Naive thymus-derived CD4-positive, alpha-beta T cell (primary cell): Measurements from ENCODE around the gene PIGZ. TPM values are rescaled to one million over a fixed set of nuclear protein-coding genes. Genes with fewer than 3 reads are reported as not detected.

Source experiments
- ATAC-seq: fragments of 150-1000 bp; cut with Tn5 transposase; 2 replicates; pipeline ENCODE4 v1.10.0; 2021; ENCODE audit warnings: mild to moderate bottlenecking, moderate library complexity
- CTCF ChIA-PET: fragments of 350-600 bp; sonication (Branson Sonifier 250); formaldehyde crosslinking; loops from one replicate; lab custom pipeline; 2021; ENCODE audit warnings: antibody characterized with exemption; lab: Charles Lee
- POLR2A ChIA-PET: fragments of 350-600 bp; sonication (Branson Sonifier 250); formaldehyde crosslinking; loops from one replicate; lab custom pipeline; 2021; ENCODE audit warnings: antibody characterized with exemption, inconsistent platforms; lab: Charles Lee
- DNase-seq, 9 donors: peaks; one replicate each; pipeline versions ENCODE4 v3.0.0 to v3.0.0-alpha.2; 2020 to 2022; ENCODE audit warnings: mixed read lengths in 1 of 9
- H3K27ac ChIP-seq: one replicate; pipeline ENCODE4 v1.7.0; 2013; ENCODE audit warnings: mild to moderate bottlenecking, low read depth, low read length, moderate library complexity
- H3K27me3 ChIP-seq, 2 donors: one replicate each; pipeline ENCODE4 v1.7.0; 2013; ENCODE audit warnings: low read length in 2 of 2, mild to moderate bottlenecking in 2 of 2, moderate library complexity in 2 of 2; ENCODE audit not compliant: control insufficient read depth in 2 of 2, insufficient read depth in 2 of 2
- H3K36me3 ChIP-seq, 3 experiments: 1 replicate in 2 of 3; 2 replicates in 1 of 3; pipeline ENCODE4 v1.7.0; 2013; ENCODE audit warnings: low read length in 3 of 3, mild to moderate bottlenecking in 3 of 3, moderate library complexity in 1 of 3; ENCODE audit not compliant: insufficient read depth in 3 of 3, control insufficient read depth in 2 of 3
- H3K4me1 ChIP-seq, 2 donors: one replicate each; pipeline ENCODE4 v1.7.0; 2013; ENCODE audit warnings: low read length in 2 of 2, mild to moderate bottlenecking in 2 of 2, moderate library complexity in 1 of 2; ENCODE audit not compliant: control insufficient read depth in 2 of 2, insufficient read depth in 2 of 2
- H3K4me3 ChIP-seq: 2 replicates; pipeline ENCODE4 v1.7.0; 2013; ENCODE audit warnings: mild to moderate bottlenecking, low read length
- H3K9me3 ChIP-seq, 3 experiments: 1 replicate in 2 of 3; 2 replicates in 1 of 3; pipeline ENCODE4 v1.7.0; 2013; ENCODE audit warnings: low read length in 3 of 3; ENCODE audit not compliant: control insufficient read depth in 2 of 3
- H3K27ac Mint-ChIP-seq, 9 donors: one replicate each; pipeline ENCODE4 v1.8.0; 2020 to 2022; ENCODE audit warnings: mixed read lengths in 9 of 9, mild to moderate bottlenecking in 8 of 9, moderate library complexity in 5 of 9, inconsistent platforms in 2 of 9
- H3K27me3 Mint-ChIP-seq, 5 donors: one replicate each; pipeline ENCODE4 v1.8.0; 2021 to 2022; ENCODE audit warnings: mixed read lengths in 5 of 5, mild to moderate bottlenecking in 1 of 5
- H3K36me3 Mint-ChIP-seq, 5 donors: one replicate each; pipeline ENCODE4 v1.8.0; 2020 to 2022; ENCODE audit warnings: mixed read lengths in 5 of 5, mild to moderate bottlenecking in 3 of 5, inconsistent platforms in 1 of 5
- H3K4me1 Mint-ChIP-seq, 7 donors: one replicate each; pipeline ENCODE4 v1.8.0; 2020 to 2022; ENCODE audit warnings: mixed read lengths in 7 of 7, mild to moderate bottlenecking in 3 of 7, inconsistent platforms in 1 of 7
- H3K4me3 Mint-ChIP-seq, 10 donors: one replicate each; pipeline ENCODE4 v1.8.0; 2020 to 2022; ENCODE audit warnings: mild to moderate bottlenecking in 10 of 10, mixed read lengths in 10 of 10, moderate library complexity in 6 of 10, inconsistent platforms in 2 of 10
- H3K9me3 Mint-ChIP-seq, 11 donors: one replicate each; pipeline ENCODE4 v1.8.0; 2020 to 2022; ENCODE audit warnings: mixed read lengths in 11 of 11, mild to moderate bottlenecking in 4 of 11, inconsistent platforms in 1 of 11, moderate library complexity in 1 of 11
- intact Hi-C, 2 donors: fragments of 100-400 bp; cut with micrococcal nuclease; formaldehyde crosslinking; loops; one replicate each; pipeline ENCODE4 v1.15.1; 2023
- polyA plus RNA-seq, 2 donors: library from polyadenylated mRNA; unstranded; fragments of 300-500 nt; fragmentation: Illumina TruSeq; gene quantifications; one replicate each; pipeline ENCODE4 v1.2.3, GENCODE V29; 2021
- total RNA-seq, 6 experiments: library from RNA in 5 of 6; stranded (reverse) in 5 of 6; gene quantifications; 1 replicate in 5 of 6; 2 replicates in 1 of 6; pipeline ENCODE4 v1.2.3 and lab custom pipeline; 2021 to 2026

PIGZ gene
- total and polyA plus RNA-seq, 7 experiments from 2014 or later, result 0.20 to 2.7 (median 0.78) TPM; not detected in 1

GRCh38 chr3:196995646-196996355, 27.2 kb upstream of the PIGZ start:
- Histone ChIP-seq H3K36me3 (no peaks in the 10 kb centered on the region), H3K4me3 (no peak overlapping the region), H3K9me3 (no peaks in the 10 kb centered on the region), H3K27me3 (no peaks in the 10 kb centered on the region), H3K27ac (no peak overlapping the region), H3K4me1 (no peaks in the 10 kb centered on the region)
- Mint-ChIP-seq H3K4me3 (no peak overlapping the region), H3K27me3 (no peaks in the 10 kb centered on the region), H3K27ac (no peak overlapping the region), H3K4me1 (no peaks in the 10 kb centered on the region), H3K36me3 (no peaks in the 10 kb centered on the region), H3K9me3 (no peaks in the 10 kb centered on the region)
- intact Hi-C loops, result no loop called here
- ChIA-PET CTCF (no interaction called here), POLR2A (no interaction called here)
- DNase-seq (no peak), ATAC-seq (no peak)

GRCh38 chr3:196995027-196995426, 26.4 kb upstream of the PIGZ start:
- Mint-ChIP-seq H3K27ac (no peak overlapping the region), H3K27me3 (no peaks in the 10 kb centered on the region), H3K4me3 (no peak overlapping the region), H3K4me1 (no peaks in the 10 kb centered on the region), H3K36me3 (no peaks in the 10 kb centered on the region), H3K9me3 (no peaks in the 10 kb centered on the region)
- no peaks in the 10 kb centered on the region for H3K4me1 ChIP-seq
- DNase-seq (no peak), ATAC-seq (no peak)
- H3K27me3 ChIP-seq, result no peaks in the 10 kb centered on the region
- H3K9me3 ChIP-seq, result no peaks in the 10 kb centered on the region
- H3K36me3 ChIP-seq, result no peaks in the 10 kb centered on the region
- ChIA-PET CTCF (no interaction called here), POLR2A (no interaction called here)
- H3K27ac ChIP-seq, result no peak overlapping the region
- no peak overlapping the region for H3K4me3 ChIP-seq
- intact Hi-C loops, result no loop called here

- peak in 1 of 9 donors; percentile 4 for DNase-seq
- H3K36me3 ChIP-seq, result no peaks in the 10 kb centered on the region
- H3K36me3 Mint-ChIP-seq, result no peaks in the 10 kb centered on the region
- ChIA-PET POLR2A (no interaction called here), CTCF (no interaction called here)
- H3K9me3 Mint-ChIP-seq, result no peaks in the 10 kb centered on the region
- no peak overlapping the region for H3K4me3 ChIP-seq
- H3K4me1 Mint-ChIP-seq, result no peaks in the 10 kb centered on the region
- no peak overlapping the region for H3K27ac Mint-ChIP-seq
- H3K27ac ChIP-seq, result no peak overlapping the region
- no peaks in the 10 kb centered on the region for H3K27me3 Mint-ChIP-seq
- no peak for ATAC-seq
- no peaks in the 10 kb centered on the region for H3K4me1 ChIP-seq
- H3K4me3 Mint-ChIP-seq, result no peak overlapping the region
- no peaks in the 10 kb centered on the region for H3K27me3 ChIP-seq
- intact Hi-C loops, result no loop called here
- no peaks in the 10 kb centered on the region for H3K9me3 ChIP-seq
These were observed 25.4 kb upstream of the PIGZ start for GRCh38 chr3:196994056-196994455.

GRCh38 chr3:196992461-196993065, 23.9 kb upstream of the PIGZ start:
- no peaks in the 10 kb centered on the region for H3K27me3 ChIP-seq
- ATAC-seq (no peak), DNase-seq (peak in 1 of 9 donors; percentile 5)
- H3K4me3 ChIP-seq, result no peak overlapping the region
- intact Hi-C loops, result no loop called here
- H3K27ac ChIP-seq, result no peak overlapping the region
- Mint-ChIP-seq H3K36me3 (no peaks in the 10 kb centered on the region), H3K9me3 (no peaks in the 10 kb centered on the region), H3K27me3 (peaks cover 0 to 5% (median 0%) of the 10 kb centered on the region in 5 donors), H3K4me1 (no peaks in the 10 kb centered on the region), H3K4me3 (no peak overlapping the region), H3K27ac (no peak overlapping the region)
- no peaks in the 10 kb centered on the region for H3K9me3 ChIP-seq
- ChIA-PET CTCF (no interaction called here), POLR2A (no interaction called here)
- H3K36me3 ChIP-seq, result no peaks in the 10 kb centered on the region
- no peaks in the 10 kb centered on the region for H3K4me1 ChIP-seq

GRCh38 chr3:196991581-196992460, 23.2 kb upstream of the PIGZ start:
- POLR2A ChIA-PET, result no interaction called here

GRCh38 chr3:196990601-196991007, 22.0 kb upstream of the PIGZ start:
- DNase-seq (no peak), ATAC-seq (no peak)
- ChIA-PET CTCF (no interaction called here), POLR2A (no interaction called here)
- no peaks in the 10 kb centered on the region for H3K4me1 ChIP-seq
- Mint-ChIP-seq H3K4me3 (no peak overlapping the region), H3K27ac (no peak overlapping the region), H3K36me3 (no peaks in the 10 kb centered on the region), H3K9me3 (peaks cover 0 to 1% (median 0%) of the 10 kb centered on the region in 11 donors), H3K4me1 (no peaks in the 10 kb centered on the region), H3K27me3 (peaks cover 0 to 9% (median 4%) of the 10 kb centered on the region in 5 donors)
- H3K4me3 ChIP-seq, result no peak overlapping the region
- no peaks in the 10 kb centered on the region for H3K27me3 ChIP-seq
- no peak overlapping the region for H3K27ac ChIP-seq
- no peaks in the 10 kb centered on the region for H3K36me3 ChIP-seq
- intact Hi-C loops, result no loop called here
- no peaks in the 10 kb centered on the region for H3K9me3 ChIP-seq

More at GRCh38 chr3:196991581-196992460, 23.2 kb upstream of the PIGZ start:
- no peaks in the 10 kb centered on the region for H3K36me3 ChIP-seq
- no peaks in the 10 kb centered on the region for H3K4me1 Mint-ChIP-seq
- ATAC-seq, result no peak
- H3K9me3 ChIP-seq, result no peaks in the 10 kb centered on the region
- H3K4me3 ChIP-seq, result no peak overlapping the region
- H3K4me3 Mint-ChIP-seq, result no peak overlapping the region
- H3K9me3 Mint-ChIP-seq, result peaks cover 0 to under 1% (median 0%) of the 10 kb centered on the region in 11 donors
- peak in 1 of 9 donors; percentile 4 for DNase-seq
- intact Hi-C loops, result no loop called here
- H3K27ac ChIP-seq, result no peak overlapping the region
- H3K36me3 Mint-ChIP-seq, result no peaks in the 10 kb centered on the region
- peaks cover 0 to 5% (median 3%) of the 10 kb centered on the region in 5 donors for H3K27me3 Mint-ChIP-seq
- H3K27me3 ChIP-seq, result no peaks in the 10 kb centered on the region
- CTCF ChIA-PET, result no interaction called here
- no peak overlapping the region for H3K27ac Mint-ChIP-seq
- H3K4me1 ChIP-seq, result no peaks in the 10 kb centered on the region
